ENCODE measurements around the gene RGCC.

The RGCC gene

GRCh38 chr13:41516760-41517159, 59.4 kb downstream of the RGCC start:
- H3K4me3 ChIP-seq (ENCODE audit: low read length, poor library complexity, severe bottlenecking) = no peak overlapping the region
- no peaks in the 10 kb centered on the region for H3K79me2 ChIP-seq (ENCODE audit: insufficient read depth, low read length)
- H3K27me3 ChIP-seq (ENCODE audit: insufficient read depth, low read length, poor library complexity, severe bottlenecking) = no peaks in the 10 kb centered on the region
- H4K20me1 ChIP-seq (ENCODE audit: insufficient read depth, low read length, poor library complexity, severe bottlenecking) = no peaks in the 10 kb centered on the region
- H3K9me2 ChIP-seq (replicated peaks; ENCODE audit: low read depth, low read length) = no peaks in the 10 kb centered on the region
- H3K9me3 ChIP-seq (ENCODE audit: insufficient read depth, low read depth, low read length) = no peaks in the 10 kb centered on the region
- H3K4me1 ChIP-seq (ENCODE audit: insufficient read depth, low read length, poor library complexity, severe bottlenecking) = no peaks in the 10 kb centered on the region
- no peak for TF ChIP-seq EZH2phosphoT487 (IDR thresholded peaks at IDR 0.05; ENCODE audit: borderline replicate concordance)
- TF ChIP-seq CTCF (conservative IDR thresholded peaks at IDR 0.05; ENCODE audit: low read length) = no peak
- no peak overlapping the region for H3K4me2 ChIP-seq (ENCODE audit: low read depth, low read length, poor library complexity, severe bottlenecking)
- H3F3A ChIP-seq (ENCODE audit: low read depth) = no peaks in the 10 kb centered on the region
- no peak overlapping the region for H3K9ac ChIP-seq (ENCODE audit: low read depth, low read length, poor library complexity, severe bottlenecking)
- no peaks in the 10 kb centered on the region for H3K36me3 ChIP-seq (ENCODE audit: insufficient read depth, low read length)
- no peak overlapping the region for H2AFZ ChIP-seq (ENCODE audit: low read length)

GRCh38 chr13:41520016-41520659, 62.8 kb downstream of the RGCC start:
- no peaks in the 10 kb centered on the region for H3K27me3 ChIP-seq (ENCODE audit: insufficient read depth, low read length, poor library complexity, severe bottlenecking)
- H3K9ac ChIP-seq (ENCODE audit: low read depth, low read length, poor library complexity, severe bottlenecking) = no peak overlapping the region
- H2AFZ ChIP-seq (ENCODE audit: low read length) = no peak overlapping the region
- TF ChIP-seq CTCF (conservative IDR thresholded peaks at IDR 0.05; ENCODE audit: low read length) = no peak
- no peak for TF ChIP-seq EZH2phosphoT487 (IDR thresholded peaks at IDR 0.05; ENCODE audit: borderline replicate concordance)
- no peaks in the 10 kb centered on the region for H3F3A ChIP-seq (ENCODE audit: low read depth)
- no peaks in the 10 kb centered on the region for H4K20me1 ChIP-seq (ENCODE audit: insufficient read depth, low read length, poor library complexity, severe bottlenecking)
- H3K4me3 ChIP-seq (ENCODE audit: low read length, poor library complexity, severe bottlenecking) = no peak overlapping the region
- H3K79me2 ChIP-seq (ENCODE audit: insufficient read depth, low read length) = no peaks in the 10 kb centered on the region
- H3K4me2 ChIP-seq (ENCODE audit: low read depth, low read length, poor library complexity, severe bottlenecking) = no peak overlapping the region
- H3K9me2 ChIP-seq (replicated peaks; ENCODE audit: low read depth, low read length) = no peaks in the 10 kb centered on the region
- no peaks in the 10 kb centered on the region for H3K4me1 ChIP-seq (ENCODE audit: insufficient read depth, low read length, poor library complexity, severe bottlenecking)
- H3K36me3 ChIP-seq (ENCODE audit: insufficient read depth, low read length) = no peaks in the 10 kb centered on the region
- H3K9me3 ChIP-seq (ENCODE audit: insufficient read depth, low read depth, low read length) = no peaks in the 10 kb centered on the region

Measured in Loucy (cell line).